Uterus (tissue), 2 donors: Measurements from ENCODE around the gene CHKA.

Experiments used
- POLR2A ChIP-seq, 2 donors: fragments of 450-650 bp; IDR thresholded peaks; one replicate each; pipeline ENCODE4 v1.6.1; 2016; ENCODE audit warnings: antibody characterized with exemption in 2 of 2, mild to moderate bottlenecking in 1 of 2, moderate library complexity in 1 of 2
- TF ChIP-seq, protein P1 (sequence below), 4 experiments: fragments of 200-600 bp in 2 of 4; fragments of 450-650 bp in 2 of 4; sonication (generic) in 2 of 4; IDR thresholded peaks; one replicate each; pipeline ENCODE4 v1.5.1; 2016 to 2019; ENCODE audit warnings: antibody characterized with exemption in 4 of 4, mild to moderate bottlenecking in 2 of 4, moderate library complexity in 1 of 4

DNA sequence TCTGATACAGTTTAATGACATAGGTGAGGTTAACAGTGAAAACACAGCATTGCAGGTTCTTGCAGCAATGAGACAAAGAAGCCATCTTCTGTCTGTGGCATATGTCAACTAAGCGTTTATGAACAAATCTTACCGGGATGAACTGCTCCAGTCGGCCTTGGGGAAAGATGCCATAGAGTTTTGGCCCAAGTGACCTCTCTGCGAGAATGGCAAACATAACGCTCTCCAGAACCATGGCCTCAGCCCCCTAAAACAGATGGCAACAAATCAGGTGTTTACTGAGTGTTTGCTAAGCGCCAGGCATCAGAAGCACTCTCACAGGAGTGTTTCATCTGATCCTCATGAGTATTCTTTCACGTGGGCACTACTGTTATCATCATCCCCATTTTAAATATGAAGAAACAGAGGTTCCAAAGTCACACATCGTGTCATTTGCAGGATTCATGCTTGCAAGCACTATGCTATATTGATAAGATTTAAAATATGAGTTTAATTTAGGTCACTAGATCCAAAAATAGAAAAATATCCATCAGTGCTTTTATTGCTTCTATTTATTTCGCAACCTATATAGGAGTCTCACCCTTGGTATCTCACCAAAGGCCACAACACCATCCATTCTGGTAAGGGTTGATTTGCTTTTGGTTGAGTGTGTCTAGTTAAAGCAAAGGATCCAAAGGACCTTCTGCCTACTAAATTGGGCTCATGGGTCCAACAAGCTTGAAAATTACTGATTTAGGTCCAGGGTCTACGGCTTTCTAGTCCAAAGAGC, 46.4 kb downstream of the CHKA start:
- TF ChIP-seq, protein P1, sequence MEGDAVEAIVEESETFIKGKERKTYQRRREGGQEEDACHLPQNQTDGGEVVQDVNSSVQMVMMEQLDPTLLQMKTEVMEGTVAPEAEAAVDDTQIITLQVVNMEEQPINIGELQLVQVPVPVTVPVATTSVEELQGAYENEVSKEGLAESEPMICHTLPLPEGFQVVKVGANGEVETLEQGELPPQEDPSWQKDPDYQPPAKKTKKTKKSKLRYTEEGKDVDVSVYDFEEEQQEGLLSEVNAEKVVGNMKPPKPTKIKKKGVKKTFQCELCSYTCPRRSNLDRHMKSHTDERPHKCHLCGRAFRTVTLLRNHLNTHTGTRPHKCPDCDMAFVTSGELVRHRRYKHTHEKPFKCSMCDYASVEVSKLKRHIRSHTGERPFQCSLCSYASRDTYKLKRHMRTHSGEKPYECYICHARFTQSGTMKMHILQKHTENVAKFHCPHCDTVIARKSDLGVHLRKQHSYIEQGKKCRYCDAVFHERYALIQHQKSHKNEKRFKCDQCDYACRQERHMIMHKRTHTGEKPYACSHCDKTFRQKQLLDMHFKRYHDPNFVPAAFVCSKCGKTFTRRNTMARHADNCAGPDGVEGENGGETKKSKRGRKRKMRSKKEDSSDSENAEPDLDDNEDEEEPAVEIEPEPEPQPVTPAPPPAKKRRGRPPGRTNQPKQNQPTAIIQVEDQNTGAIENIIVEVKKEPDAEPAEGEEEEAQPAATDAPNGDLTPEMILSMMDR (IDR thresholded peaks at IDR 0.05): no peak
- no peak for TF ChIP-seq POLR2A (IDR thresholded peaks at IDR 0.05)
